ENCODE data around the gene C2CD3. TPM values are rescaled to one million over a fixed set of nuclear protein-coding genes. Genes with fewer than 3 reads are reported as not detected.

Gene C2CD3
- total and polyA plus RNA-seq, 2 of the 4 experiments (the other 2 are of a cell fraction), result 11.1 to 19.2 TPM

GRCh38 chr11:74048993-74049392 lies 121.8 kb downstream of the C2CD3 start:
- ATAC-seq (ENCODE audit: low read depth), result no peak

More at GRCh38 chr11:74048993-74049392, 121.8 kb downstream of the C2CD3 start:
- Histone ChIP-seq H3K4ac (ENCODE audit: low read depth, low read length) (no peak overlapping the region), H3K9me3 (ENCODE audit: control insufficient read depth, insufficient read depth, low read length) (no peaks in the 10 kb centered on the region), H3K9me1 (ENCODE audit: insufficient read depth, low read length) (peaks cover 10% of the 10 kb centered on the region), H3K79me1 (ENCODE audit: low read depth in 1 of 2, low read length in 2 of 2) (peaks cover 0 to 5% of the 10 kb centered on the region in 2 experiments; a peak in 2 of 4 replicates), H2AK5ac (ENCODE audit: low read depth, low read length) (0 out of 2 replicates have a peak overlapping the region, but pooled peaks have one; percentile 13), H2BK120ac (ENCODE audit: low read depth, low read length) (no peak overlapping the region), H2AFZ (replicated peaks; ENCODE audit: low read length, poor library complexity) (no peak overlapping the region), H4K5ac (ENCODE audit: low read depth, low read length) (no peak overlapping the region; the same call in 1 of the 2 replicates), H2BK20ac (ENCODE audit: low read depth, low read length) (no peak overlapping the region), H3K27ac (ENCODE audit: insufficient read depth, low read length) (no peak overlapping the region), H3K23ac (ENCODE audit: low read depth, low read length) (no peak overlapping the region), H2BK15ac (ENCODE audit: low read depth, low read length) (0 out of 3 replicates have a peak overlapping the region, but pooled peaks have one; percentile 16), H3K4me2 (ENCODE audit: low read depth, low read length) (no peak overlapping the region), H3K4me3 (ENCODE audit: insufficient read depth, low read depth, low read length) (no peak overlapping the region), H3K18ac (ENCODE audit: low read depth, low read length) (no peak overlapping the region), H4K20me1 (ENCODE audit: insufficient read depth, low read length) (no peaks in the 10 kb centered on the region), H4K91ac (ENCODE audit: insufficient read depth, low read depth, low read length) (peak overlapping the region; percentile 44; the same call in 1 of the 2 replicates), H3K14ac (replicated peaks; ENCODE audit: low read depth, low read length) (no peak overlapping the region), H3K4me1 (ENCODE audit: control insufficient read depth, insufficient read depth, low read length) (peaks cover 9% of the 10 kb centered on the region), H2AK9ac (replicated peaks; ENCODE audit: low read depth, low read length, poor library complexity) (no peak overlapping the region), H3K9ac (ENCODE audit: low read depth, low read length) (no peak overlapping the region), H3K27me3 (ENCODE audit: control insufficient read depth, insufficient read depth, low read length) (no peaks in the 10 kb centered on the region), H3K36me3 (ENCODE audit: control insufficient read depth, insufficient read depth, low read length) (peaks cover 5% of the 10 kb centered on the region), H2BK5ac (ENCODE audit: low read depth, low read length, poor library complexity, severe bottlenecking) (no peak overlapping the region), H3K56ac (ENCODE audit: extremely low read depth, insufficient read depth, low read length) (no peak overlapping the region), H4K8ac (ENCODE audit: low read depth in 2 of 2, low read length in 2 of 2) (peak overlapping the region in 1 of 2 experiments; percentile 16; a peak in 1 of 4 replicates)
- in situ Hi-C loops (cut with MboI; ENCODE audit: low sequenced_read_pairs) (no loop called here), intact Hi-C loops (cut with micrococcal nuclease) (no loop called here), dilution Hi-C loops (cut with HindIII; ENCODE audit: low sequenced_read_pairs, unreplicated experiment) (no loop called here)
- peak; percentile 38 for DNase-seq
- WGBS, 2 experiments (ENCODE audit: extremely low coverage in 2 of 2, insufficient read length in 1 of 2), result no CpG with 5 or more reads among the region's 5 CpGs
- ChIA-PET POLR2A (ENCODE audit: unreplicated experiment) (no interaction called here), CTCF (no interaction called here)
- TF ChIP-seq NFE2L2 (IDR thresholded peaks at IDR 0.05; ENCODE audit: low read depth, low read length) (no peak), ELK1 (IDR thresholded peaks at IDR 0.05; ENCODE audit: borderline replicate concordance, low read depth, low read length) (no peak), CEBPB (IDR thresholded peaks at IDR 0.05; ENCODE audit: low read depth, low read length) (peak; percentile 71), MXI1 (IDR thresholded peaks at IDR 0.05; ENCODE audit: borderline replicate concordance, low read depth, low read length) (no peak)
- BruUV-seq (replicated peaks), result no TSS peak
